AG09319 (cell line): ENCODE results near the gene PARD3.

Experiments used
- DNase-seq: peaks from one replicate; pipeline ENCODE4 v3.0.0-alpha.2; 2010; ENCODE audit warnings: low read depth; ENCODE audit errors: extremely low read depth
- CTCF ChIP-seq: IDR thresholded peaks from 2 replicates; pipeline ENCODE4 v1.5.1; 2011; ENCODE audit warnings: low read depth, mild to moderate bottlenecking, inconsistent platforms, low read length, moderate library complexity

The PARD3 gene

GRCh38 chr10:34154383-34154900 lies 660.7 kb downstream of the PARD3 start:
- DNase-seq, result no peak
- TF ChIP-seq CTCF, result no peak

GRCh38 chr10:34153663-34154382 lies 661.3 kb downstream of the PARD3 start:
- DNase-seq, result no peak
- TF ChIP-seq CTCF, result no peak

- TF ChIP-seq CTCF, result no peak
- DNase-seq, result no peak
Measured at GRCh38 chr10:34152434-34152833, 662.7 kb downstream of the PARD3 start.

GRCh38 chr10:34151931-34152330 lies 663.2 kb downstream of the PARD3 start:
- DNase-seq, result no peak
- no peak for TF ChIP-seq CTCF

- no peak for DNase-seq
- TF ChIP-seq CTCF, result no peak
Measured at GRCh38 chr10:34151481-34151880, 663.6 kb downstream of the PARD3 start.

GRCh38 chr10:34150103-34150502 lies 665.0 kb downstream of the PARD3 start:
- no peak for TF ChIP-seq CTCF
- no peak for DNase-seq

GRCh38 chr10:34148305-34148657 lies 666.8 kb downstream of the PARD3 start:
- DNase-seq, result no peak
- TF ChIP-seq CTCF, result no peak
